Measurements from ENCODE around the gene SFXN2.

The SFXN2 gene

DNA sequence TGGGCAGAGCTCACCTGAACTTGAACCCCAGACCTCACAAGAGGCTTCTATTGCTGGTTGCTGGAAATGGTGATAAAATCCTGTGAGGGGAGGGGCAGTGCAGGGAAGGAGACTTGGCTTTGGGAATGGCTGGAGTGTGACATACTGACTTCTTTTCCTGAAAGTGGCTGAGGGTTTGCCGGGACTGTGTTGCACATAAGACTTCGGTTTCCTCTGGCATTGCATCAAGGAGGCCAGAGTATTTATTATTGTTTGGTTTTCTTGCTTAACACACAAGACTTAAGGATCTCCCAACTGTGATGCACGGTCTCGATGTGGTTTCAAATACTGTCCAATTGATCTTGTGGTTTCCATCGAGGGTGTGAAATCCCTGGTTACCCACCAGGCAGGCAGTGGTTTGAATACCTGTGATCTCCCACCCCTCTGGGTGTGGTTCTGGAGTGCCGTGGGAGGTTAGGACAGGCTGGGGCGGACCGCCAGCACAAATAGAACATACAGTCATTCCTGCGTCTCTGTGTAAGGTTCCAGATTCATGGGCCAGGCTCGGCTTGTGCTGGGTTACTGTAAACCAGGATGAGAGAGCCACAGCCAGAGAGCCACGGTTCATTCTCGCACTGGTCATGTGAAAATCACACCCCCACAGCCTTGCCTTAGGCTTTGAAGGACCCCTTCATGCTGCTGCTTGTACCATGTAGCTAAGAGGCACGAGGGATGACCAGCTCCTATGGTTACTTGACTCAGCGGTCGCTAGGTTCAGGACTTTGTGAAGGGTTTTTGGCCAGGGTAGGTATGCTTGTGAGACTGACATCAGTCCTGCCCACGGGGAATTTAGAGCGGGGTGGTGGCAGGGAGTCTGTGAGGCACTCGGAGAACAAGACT lies 68.5 kb downstream of the SFXN2 start:
- no peak for DNase-seq (ENCODE audit: insufficient read length)
- TF ChIP-seq POLR2A (IDR thresholded peaks at IDR 0.05; ENCODE audit: low read depth, low read length) (no peak), TAF1 (IDR thresholded peaks at IDR 0.05; ENCODE audit: borderline replicate concordance, low read depth, low read length) (no peak), POLR2AphosphoS5 (IDR thresholded peaks at IDR 0.05; ENCODE audit: low read depth, low read length) (no peak)
- no peak for FAIRE-seq

DNA sequence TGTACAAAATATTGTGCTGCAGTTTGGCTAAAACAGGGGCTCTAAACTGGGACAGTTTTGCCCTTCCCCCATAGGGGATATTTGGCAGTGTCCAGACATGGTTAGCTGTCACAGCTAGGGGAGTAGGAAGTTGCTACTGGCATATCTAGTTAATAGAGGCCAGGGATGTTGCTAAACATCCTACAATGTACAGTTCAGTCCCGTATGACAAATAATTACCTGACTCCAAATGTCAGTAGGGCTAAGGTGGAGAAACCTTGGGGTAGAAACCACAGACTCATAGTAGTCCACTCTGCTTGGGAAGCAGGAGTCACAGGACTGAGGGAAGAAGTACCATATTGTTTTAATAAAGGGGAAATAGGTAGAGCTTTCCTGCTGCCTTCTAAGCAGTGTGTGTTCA lies 69.1 kb downstream of the SFXN2 start:
- no peak for DNase-seq (ENCODE audit: insufficient read length)
- FAIRE-seq = no peak
- TF ChIP-seq POLR2AphosphoS5 (IDR thresholded peaks at IDR 0.05; ENCODE audit: low read depth, low read length) (no peak), TAF1 (IDR thresholded peaks at IDR 0.05; ENCODE audit: borderline replicate concordance, low read depth, low read length) (no peak), POLR2A (IDR thresholded peaks at IDR 0.05; ENCODE audit: low read depth, low read length) (no peak)

DNA sequence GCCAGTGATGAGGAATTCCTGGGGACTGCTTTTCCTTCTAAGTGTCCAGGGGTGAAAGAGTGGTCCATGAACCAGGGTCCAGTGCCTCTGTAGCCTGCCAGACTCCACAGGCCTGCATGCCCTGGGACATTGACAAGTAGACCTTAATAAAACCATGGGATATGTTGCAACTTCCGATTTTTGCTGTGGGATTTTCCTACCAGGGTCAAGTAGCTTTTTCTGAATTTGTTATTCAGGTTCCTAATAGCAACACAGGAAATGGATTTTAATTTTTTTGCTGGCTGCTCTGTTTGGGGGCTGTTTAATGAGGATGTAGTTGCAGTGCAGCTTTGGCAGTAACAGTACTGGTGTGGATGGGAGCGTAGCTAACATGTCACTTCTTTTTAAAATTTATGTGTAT lies 71.4 kb downstream of the SFXN2 start:
- TF ChIP-seq POLR2A (IDR thresholded peaks at IDR 0.05; ENCODE audit: low read depth, low read length) = no peak
- TF ChIP-seq POLR2AphosphoS5 (IDR thresholded peaks at IDR 0.05; ENCODE audit: low read depth, low read length) = no peak
- TF ChIP-seq TAF1 (IDR thresholded peaks at IDR 0.05; ENCODE audit: borderline replicate concordance, low read depth, low read length) = no peak
- no peak for FAIRE-seq
- no peak for DNase-seq (ENCODE audit: insufficient read length)

DNA sequence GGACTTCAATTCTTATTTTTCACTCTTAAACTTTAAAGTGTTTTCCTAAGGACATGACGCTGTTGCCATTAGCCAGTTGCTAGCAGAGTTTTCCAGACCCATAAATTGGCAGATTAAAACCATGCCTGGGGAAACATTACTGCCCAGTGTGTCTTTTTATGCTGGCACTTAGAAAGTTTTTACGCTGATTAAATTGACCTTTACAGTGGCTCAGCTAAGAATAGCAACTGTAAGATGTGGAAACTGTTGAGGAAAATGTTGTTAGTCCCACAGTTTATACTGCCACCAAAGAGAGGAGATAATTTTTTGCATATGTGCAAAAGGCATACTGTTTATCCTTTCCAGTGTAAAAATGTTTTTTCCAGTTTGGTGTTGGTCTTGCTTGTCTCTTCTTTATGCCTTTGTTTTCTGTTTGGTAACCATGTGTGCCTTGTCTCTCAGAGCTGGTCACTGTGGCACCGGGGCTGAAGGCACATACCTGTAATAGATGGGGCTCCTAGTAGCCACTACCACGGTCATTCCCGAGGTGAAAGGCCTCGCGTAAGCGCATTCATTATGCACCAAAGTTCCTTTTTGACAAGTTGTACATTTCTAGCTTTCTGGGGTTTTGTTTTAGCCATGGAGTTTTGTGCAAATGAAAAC lies 77.4 kb downstream of the SFXN2 start:
- TF ChIP-seq POLR2A (IDR thresholded peaks at IDR 0.05; ENCODE audit: low read depth, low read length) (no peak), POLR2AphosphoS5 (IDR thresholded peaks at IDR 0.05; ENCODE audit: low read depth, low read length) (no peak), TAF1 (IDR thresholded peaks at IDR 0.05; ENCODE audit: borderline replicate concordance, low read depth, low read length) (no peak)
- FAIRE-seq = no peak
- no peak for DNase-seq (ENCODE audit: insufficient read length)

Measured in GM12892 (cell line).